HEK293 (cell line): ENCODE measurements around the gene PDZD2.

Source experiments
- CTCF ChIP-seq: fragments of 450-650 bp; formaldehyde crosslinking; IDR thresholded peaks from 2 replicates; pipeline ENCODE4 v1.5.1; 2016; ENCODE audit warnings: missing biosample characterization, missing genetic modification characterization
- MZF1 ChIP-seq: fragments of 450-650 bp; formaldehyde crosslinking; IDR thresholded peaks from 2 replicates; pipeline ENCODE4 v1.5.1; 2017; ENCODE audit warnings: missing biosample characterization, missing genetic modification characterization, borderline replicate concordance
- REST ChIP-seq: fragments of 450-650 bp; formaldehyde crosslinking; IDR thresholded peaks from 2 replicates; pipeline ENCODE4 v1.5.1; 2016; ENCODE audit warnings: missing biosample characterization, missing genetic modification characterization
- TCF7L2 ChIP-seq: IDR thresholded peaks from 2 replicates; pipeline ENCODE4 v1.6.1; 2011; ENCODE audit warnings: low read depth, mild to moderate bottlenecking, inconsistent platforms, low read length, moderate library complexity, borderline replicate concordance
- ZNF19 ChIP-seq: fragments of 450-650 bp; formaldehyde crosslinking; IDR thresholded peaks from 2 replicates; pipeline ENCODE4; 2016; ENCODE audit warnings: missing biosample characterization, missing genetic modification characterization, low read depth
- ZNF404 ChIP-seq: fragments of 450-650 bp; formaldehyde crosslinking; IDR thresholded peaks from 2 replicates; pipeline ENCODE4 v1.5.1; 2017; ENCODE audit warnings: missing biosample characterization, missing genetic modification characterization
- ZNF544 ChIP-seq: fragments of 450-650 bp; formaldehyde crosslinking; IDR thresholded peaks from 2 replicates; pipeline ENCODE4 v1.5.0; 2017; ENCODE audit warnings: missing biosample characterization, missing genetic modification characterization
- ZNF561 ChIP-seq: fragments of 450-650 bp; IDR thresholded peaks from 2 replicates; pipeline ENCODE4 v1.5.1; 2018; ENCODE audit warnings: missing biosample characterization, missing genetic modification characterization, borderline replicate concordance

- TF ChIP-seq CTCF (tag by site-specific recombination) = no peak
- no peak for TF ChIP-seq ZNF544 (tag by site-specific recombination)
- no peak for TF ChIP-seq ZNF561 (tag by site-specific recombination)
- TF ChIP-seq ZNF404 (tag by site-specific recombination) = no peak
- no peak for TF ChIP-seq REST (tag by site-specific recombination)
- no peak for TF ChIP-seq TCF7L2
- no peak for TF ChIP-seq MZF1 (tag by site-specific recombination)
- no peak for TF ChIP-seq ZNF19 (tag by site-specific recombination)
These were observed 295.2 kb downstream of the PDZD2 start for GRCh38 chr5:31934156-31934555.
